Ascending aorta (tissue), 2 donors: ENCODE results near the gene MPV17. TPM values are rescaled to one million over a fixed set of nuclear protein-coding genes. Genes with fewer than 3 reads are reported as not detected.

Experiments
- DNase-seq, 2 donors: peaks; one replicate each; pipeline ENCODE4 v3.0.0-alpha.2; 2019; ENCODE audit warnings: low spot score in 2 of 2
- H3K27ac ChIP-seq, 2 donors: fragments of 200-600 bp; sonication (generic); one replicate each; pipeline ENCODE4 v1.5.1; 2016 to 2017; ENCODE audit warnings: mild to moderate bottlenecking in 1 of 2
- H3K27me3 ChIP-seq: fragments of 200-600 bp; sonication (generic); one replicate; pipeline ENCODE4 v1.5.1; 2017
- H3K36me3 ChIP-seq, 2 donors: fragments of 200-600 bp; sonication (generic); one replicate each; pipeline ENCODE4 v1.5.1; 2016
- H3K4me1 ChIP-seq, 2 donors: fragments of 200-600 bp; sonication (generic); one replicate each; pipeline ENCODE4 v1.5.1; 2016 to 2017; ENCODE audit warnings: mild to moderate bottlenecking in 1 of 2
- H3K4me3 ChIP-seq, 2 donors: fragments of 200-600 bp; sonication (generic); one replicate each; pipeline ENCODE4 v1.5.1; 2016 to 2017; ENCODE audit warnings: mild to moderate bottlenecking in 1 of 2
- H3K9me3 ChIP-seq, 2 donors: fragments of 200-600 bp; sonication (generic); one replicate each; pipeline ENCODE4 v1.5.1; 2016
- CTCF ChIP-seq, 3 experiments: fragments of 200-600 bp in 2 of 3; fragments of 450-650 bp in 1 of 3; sonication (generic) in 2 of 3; IDR thresholded peaks; one replicate each; pipeline ENCODE4 v1.5.1; 2016 to 2019; ENCODE audit warnings: antibody characterized with exemption in 3 of 3, mild to moderate bottlenecking in 1 of 3, moderate library complexity in 1 of 3
- intact Hi-C: fragments of 100-400 bp; cut with DNase I; formaldehyde crosslinking; loops from one replicate; pipeline ENCODE4 v1.15.1; 2023
- total RNA-seq: library from RNA; depleted of rRNA; stranded (reverse); fragments of >200 nt; gene quantifications from one replicate; pipeline ENCODE4 v1.1.0, GENCODE V29; 2016

Gene MPV17
- total RNA-seq = 239 TPM

- DNase-seq = peak; percentile 74 to 93
- Histone ChIP-seq H3K4me3 (peak within 1 kb of the TSS; percentile 65 to 77), H3K4me1 (peaks cover 0 to 14% of the 10 kb centered on the region in 2 donors), H3K36me3 (peaks cover 17 to 20% of the 10 kb centered on the region in 2 donors), H3K9me3 (no peaks in the 10 kb centered on the region), H3K27ac (peak within 1 kb of the TSS; percentile 90), H3K27me3 (no peaks in the 10 kb centered on the region)
- intact Hi-C loops = loop anchor here (2.0 kb wide), 3 partner anchors 34 to 106 kb away; partner anchors contain the start of genes EIF2B4, GTF3C2, NRBP1 and SNX17
- TF ChIP-seq CTCF (IDR thresholded peaks at IDR 0.05) = no peak
These were observed at the start of gene MPV17 for GRCh38 chr2:27322766-27323595. Gene MPV17 (minus strand): TSS chr2:27323097. CDS start chr2:27322517, 580 bp downstream.

GRCh38 chr2:27370816-27371620, 48.1 kb upstream of the MPV17 start:
- H3K27me3 ChIP-seq = no peaks in the 10 kb centered on the region
- peak in 1 of 2 donors; percentile 71 for DNase-seq
- H3K4me1 ChIP-seq = peaks cover 9 to 23% of the 10 kb centered on the region in 2 donors
- no peak for TF ChIP-seq CTCF (IDR thresholded peaks at IDR 0.05)
- no peaks in the 10 kb centered on the region for H3K9me3 ChIP-seq
- intact Hi-C loops = loop anchor here (1.0 to 5.0 kb wide), 6 partner anchors 9 to 116 kb away; partner anchors contain the start of genes GTF3C2, IFT172, MPV17 and PPM1G
- peak overlapping the region; percentile 70 to 84 for H3K4me3 ChIP-seq
- peaks cover 51 to 63% of the 10 kb centered on the region in 2 donors for H3K36me3 ChIP-seq
- H3K27ac ChIP-seq = peak overlapping the region; percentile 87 to 95

GRCh38 chr2:27370026-27370815, 47.3 kb upstream of the MPV17 start, which contains the start of the genes EIF2B4 and SNX17:
Gene EIF2B4 (minus strand): TSS chr2:27370338. CDS start chr2:27370314, 24 bp downstream.
Gene SNX17 (plus strand): TSS chr2:27370616. CDS start chr2:27370744, 128 bp downstream.
- DNase-seq = peak; percentile 97 to 100
- Histone ChIP-seq H3K4me1 (peaks cover 9 to 23% of the 10 kb centered on the region in 2 donors), H3K4me3 (peak within 1 kb of the TSS; percentile 70 to 84), H3K36me3 (peaks cover 51 to 63% of the 10 kb centered on the region in 2 donors), H3K27ac (peak within 1 kb of the TSS; percentile 87 to 95), H3K27me3 (no peaks in the 10 kb centered on the region), H3K9me3 (no peaks in the 10 kb centered on the region)
- TF ChIP-seq CTCF (IDR thresholded peaks at IDR 0.05) = peak; percentile 68 to 87 (median 83)
- intact Hi-C loops = loop anchor here (1.0 to 5.0 kb wide), 6 partner anchors 10 to 117 kb away; partner anchors contain the start of genes GTF3C2, IFT172, MPV17 and PPM1G

GRCh38 chr2:27369471-27370025, 46.7 kb upstream of the MPV17 start:
- DNase-seq = peak in 1 of 2 donors; percentile 79
- H3K36me3 ChIP-seq = peaks cover 48 to 62% of the 10 kb centered on the region in 2 donors

More at GRCh38 chr2:27369471-27370025, 46.7 kb upstream of the MPV17 start:
- no peak for TF ChIP-seq CTCF (IDR thresholded peaks at IDR 0.05)
- H3K9me3 ChIP-seq = no peaks in the 10 kb centered on the region
- H3K27me3 ChIP-seq = no peaks in the 10 kb centered on the region
- intact Hi-C loops = loop anchor here (1.0 to 5.0 kb wide), 6 partner anchors 11 to 118 kb away; partner anchors contain the start of genes GTF3C2, IFT172, MPV17 and PPM1G
- H3K4me1 ChIP-seq = peaks cover 9 to 23% of the 10 kb centered on the region in 2 donors
- H3K4me3 ChIP-seq = peak overlapping the region; percentile 70 to 84
- H3K27ac ChIP-seq = peak overlapping the region; percentile 84 to 87
